GM12801 (cell line): ENCODE measurements around the gene STX2.

Source experiments
- CTCF ChIP-seq: IDR thresholded peaks from one replicate; pipeline ENCODE4 v1.5.1; 2011; ENCODE audit warnings: control low read depth; ENCODE audit not compliant: insufficient read length; ENCODE audit errors: extremely low read depth

Gene STX2

GRCh38 chr12:130746546-130746945, 92.5 kb downstream of the STX2 start:
- no peak for TF ChIP-seq CTCF

GRCh38 chr12:130745921-130746320, 93.1 kb downstream of the STX2 start:
- TF ChIP-seq CTCF = no peak

- no peak for TF ChIP-seq CTCF
Observed at GRCh38 chr12:130744274-130744673, 94.8 kb downstream of the STX2 start.

- TF ChIP-seq CTCF = no peak
Observed at GRCh38 chr12:130743606-130744005, 95.4 kb downstream of the STX2 start.

GRCh38 chr12:130743176-130743575, 95.9 kb downstream of the STX2 start:
- TF ChIP-seq CTCF = no peak

GRCh38 chr12:130742716-130743115, 96.3 kb downstream of the STX2 start:
- no peak for TF ChIP-seq CTCF

GRCh38 chr12:130742112-130742511, 96.9 kb downstream of the STX2 start:
- TF ChIP-seq CTCF = no peak
